Neural cell (in vitro differentiated cells): ENCODE measurements around the gene MAGEB3.

Source experiments
- CTCF ChIP-seq: fragments of 450-650 bp; IDR thresholded peaks from 2 replicates; pipeline ENCODE4 v1.5.1; 2014; ENCODE audit warnings: antibody characterized with exemption, mild to moderate bottlenecking, moderate library complexity; ENCODE audit not compliant: poor library complexity, severe bottlenecking
- EZH2 ChIP-seq: fragments of 200-600, 300-800 bp; shearing (Covaris generic), sonication (generic); IDR thresholded peaks from 2 replicates; pipeline ENCODE4 v1.6.1; 2014; ENCODE audit warnings: antibody characterized with exemption, low read length, borderline replicate concordance, mild to moderate bottlenecking; ENCODE audit not compliant: insufficient read depth, poor library complexity, severe bottlenecking
- TF ChIP-seq, protein P1 (sequence below): IDR thresholded peaks from 2 replicates; pipeline ENCODE4 v1.6.1; 2012; ENCODE audit warnings: borderline replicate concordance

DNA sequence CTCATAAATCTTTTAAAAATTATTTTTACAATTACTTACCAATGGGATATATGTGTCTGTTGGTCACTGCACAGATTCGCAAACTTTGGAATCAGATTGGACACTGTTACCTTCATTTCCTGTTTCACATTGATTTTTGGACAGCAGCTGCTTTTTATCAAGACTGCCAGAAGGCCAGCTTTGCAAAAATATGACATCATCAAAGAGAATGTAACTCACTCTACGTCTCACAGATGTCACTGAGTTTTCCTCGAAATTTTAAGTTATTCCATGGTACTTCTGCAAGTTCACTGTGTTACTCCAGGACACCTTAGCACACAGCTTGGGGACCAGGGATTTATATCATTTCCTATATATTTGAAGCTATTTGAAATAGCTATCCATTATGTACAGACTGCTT, 46.9 kb upstream of the MAGEB3 start:
- TF ChIP-seq CTCF (no peak), EZH2 (no peak)
- TF ChIP-seq, protein P1, sequence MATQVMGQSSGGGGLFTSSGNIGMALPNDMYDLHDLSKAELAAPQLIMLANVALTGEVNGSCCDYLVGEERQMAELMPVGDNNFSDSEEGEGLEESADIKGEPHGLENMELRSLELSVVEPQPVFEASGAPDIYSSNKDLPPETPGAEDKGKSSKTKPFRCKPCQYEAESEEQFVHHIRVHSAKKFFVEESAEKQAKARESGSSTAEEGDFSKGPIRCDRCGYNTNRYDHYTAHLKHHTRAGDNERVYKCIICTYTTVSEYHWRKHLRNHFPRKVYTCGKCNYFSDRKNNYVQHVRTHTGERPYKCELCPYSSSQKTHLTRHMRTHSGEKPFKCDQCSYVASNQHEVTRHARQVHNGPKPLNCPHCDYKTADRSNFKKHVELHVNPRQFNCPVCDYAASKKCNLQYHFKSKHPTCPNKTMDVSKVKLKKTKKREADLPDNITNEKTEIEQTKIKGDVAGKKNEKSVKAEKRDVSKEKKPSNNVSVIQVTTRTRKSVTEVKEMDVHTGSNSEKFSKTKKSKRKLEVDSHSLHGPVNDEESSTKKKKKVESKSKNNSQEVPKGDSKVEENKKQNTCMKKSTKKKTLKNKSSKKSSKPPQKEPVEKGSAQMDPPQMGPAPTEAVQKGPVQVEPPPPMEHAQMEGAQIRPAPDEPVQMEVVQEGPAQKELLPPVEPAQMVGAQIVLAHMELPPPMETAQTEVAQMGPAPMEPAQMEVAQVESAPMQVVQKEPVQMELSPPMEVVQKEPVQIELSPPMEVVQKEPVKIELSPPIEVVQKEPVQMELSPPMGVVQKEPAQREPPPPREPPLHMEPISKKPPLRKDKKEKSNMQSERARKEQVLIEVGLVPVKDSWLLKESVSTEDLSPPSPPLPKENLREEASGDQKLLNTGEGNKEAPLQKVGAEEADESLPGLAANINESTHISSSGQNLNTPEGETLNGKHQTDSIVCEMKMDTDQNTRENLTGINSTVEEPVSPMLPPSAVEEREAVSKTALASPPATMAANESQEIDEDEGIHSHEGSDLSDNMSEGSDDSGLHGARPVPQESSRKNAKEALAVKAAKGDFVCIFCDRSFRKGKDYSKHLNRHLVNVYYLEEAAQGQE: no peak
